ENCODE measurements around the gene SIRPG.

- TF ChIP-seq CTCF (IDR thresholded peaks at IDR 0.05) (no peak), POLR2A (IDR thresholded peaks at IDR 0.05) (no peak), POLR2AphosphoS5 (IDR thresholded peaks at IDR 0.05; ENCODE audit: insufficient read depth in 1 of 2, low read depth in 1 of 2) (no peak)
These were observed 28.7 kb upstream of the SIRPG start for GRCh38 chr20:1686151-1686748.

All from vagina (tissue), 2 donors.